OCI-LY3 (cell line): ENCODE measurements around the gene GCA.

ENCODE experiments used
- H2AFZ ChIP-seq: fragments of 200-600, 300-600 bp; shearing (Covaris generic); 2 replicates; pipeline ENCODE4 v1.6.0; 2014; ENCODE audit warnings: antibody characterized with exemption, low read depth, low read length
- H3K27ac ChIP-seq: fragments of 200-600, 300-600 bp; sonication (generic); 2 replicates; pipeline ENCODE4 v1.5.1; 2014; ENCODE audit warnings: mild to moderate bottlenecking, low read length, moderate library complexity, mixed read lengths
- H3K27me3 ChIP-seq: fragments of 200-600, 300-600 bp; sonication (generic); 2 replicates; pipeline ENCODE4 v1.6.1; 2014; ENCODE audit warnings: low read depth, low read length, mixed read lengths
- H3K36me3 ChIP-seq: fragments of 200-600, 300-600 bp; sonication (generic); replicated peaks from 2 replicates; pipeline ENCODE3; 2014; ENCODE audit warnings: low read depth, low read length, mixed read lengths
- H3K4me1 ChIP-seq: fragments of 300-600, 200-600 bp; sonication (generic); 2 replicates; pipeline ENCODE4 v1.6.1; 2014; ENCODE audit warnings: low read length, mixed read lengths
- H3K4me2 ChIP-seq: fragments of 200-600, 300-600 bp; sonication (generic); 2 replicates; pipeline ENCODE4 v1.6.1; 2014; ENCODE audit warnings: low read length, mixed read lengths
- H3K4me3 ChIP-seq: fragments of 300-600, 200-600 bp; sonication (generic); 2 replicates; pipeline ENCODE4 v1.5.1; 2014; ENCODE audit warnings: antibody characterized with exemption, mild to moderate bottlenecking, low read length, moderate library complexity
- H3K79me2 ChIP-seq: fragments of 300-600, 200-600 bp; shearing (Covaris generic); 2 replicates; pipeline ENCODE4 v1.6.1; 2014; ENCODE audit warnings: mild to moderate bottlenecking, low read length, mixed read lengths
- H3K9ac ChIP-seq: fragments of 300-600, 200-600 bp; shearing (Covaris generic); 2 replicates; pipeline ENCODE4 v1.6.0; 2014; ENCODE audit warnings: mild to moderate bottlenecking, low read length, moderate library complexity
- H3K9me3 ChIP-seq: fragments of 200-600, 300-600 bp; shearing (Covaris generic); 2 replicates; pipeline ENCODE4 v1.6.1; 2014; ENCODE audit warnings: low read length, mixed read lengths; ENCODE audit not compliant: insufficient read depth
- H4K20me1 ChIP-seq: fragments of 200-600, 300-600 bp; sonication (generic); 2 replicates; pipeline ENCODE4 v1.6.1; 2016; ENCODE audit warnings: low read length, mixed read lengths; ENCODE audit not compliant: insufficient read depth
- EZH2phosphoT487 ChIP-seq: fragments of 200-600 bp; shearing (Covaris generic); IDR thresholded peaks from 2 replicates; pipeline ENCODE4 v1.6.1; 2018; ENCODE audit warnings: antibody characterized with exemption, mixed run types, low read depth
- TF ChIP-seq, protein P1 (sequence below): fragments of 200-600, 300-600 bp; sonication (generic); IDR thresholded peaks from 2 replicates; pipeline ENCODE4 v1.5.1; 2014; ENCODE audit warnings: antibody characterized with exemption, low read length, low read depth

GCA gene

DNA sequence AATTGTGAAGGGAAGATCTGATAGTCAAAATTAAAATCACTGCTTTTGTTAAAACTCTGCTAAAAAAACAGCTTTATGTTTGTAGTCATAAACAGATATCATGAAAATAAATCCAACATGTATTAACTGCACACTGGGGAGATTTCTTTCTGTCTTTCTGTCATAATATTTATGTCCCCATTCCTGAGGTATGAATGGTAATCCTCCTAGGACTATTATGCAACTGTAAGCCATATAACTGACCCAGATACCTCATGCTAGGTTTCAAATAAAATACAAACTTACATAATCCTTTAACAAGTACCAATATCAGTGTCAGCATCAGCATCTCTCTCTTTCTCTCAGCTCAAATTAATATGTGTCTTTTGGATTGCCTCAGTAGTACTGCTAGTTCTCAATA, 43.7 kb upstream of the GCA start:
- Histone ChIP-seq H4K20me1 (0 out of 2 replicates have a peak, but pooled peaks cover 4% of the 10 kb centered on the region), H3K36me3 (peaks cover 27% of the 10 kb centered on the region), H3K9ac (no peak overlapping the region), H3K79me2 (no peaks in the 10 kb centered on the region), H3K4me2 (no peak overlapping the region), H3K4me3 (no peak overlapping the region), H3K27ac (no peak overlapping the region), H3K9me3 (no peaks in the 10 kb centered on the region), H3K27me3 (no peaks in the 10 kb centered on the region), H3K4me1 (peaks cover 3% of the 10 kb centered on the region; the same call in 1 of the 2 replicates), H2AFZ (no peak overlapping the region)
- no peak for TF ChIP-seq EZH2phosphoT487
- TF ChIP-seq, protein P1, sequence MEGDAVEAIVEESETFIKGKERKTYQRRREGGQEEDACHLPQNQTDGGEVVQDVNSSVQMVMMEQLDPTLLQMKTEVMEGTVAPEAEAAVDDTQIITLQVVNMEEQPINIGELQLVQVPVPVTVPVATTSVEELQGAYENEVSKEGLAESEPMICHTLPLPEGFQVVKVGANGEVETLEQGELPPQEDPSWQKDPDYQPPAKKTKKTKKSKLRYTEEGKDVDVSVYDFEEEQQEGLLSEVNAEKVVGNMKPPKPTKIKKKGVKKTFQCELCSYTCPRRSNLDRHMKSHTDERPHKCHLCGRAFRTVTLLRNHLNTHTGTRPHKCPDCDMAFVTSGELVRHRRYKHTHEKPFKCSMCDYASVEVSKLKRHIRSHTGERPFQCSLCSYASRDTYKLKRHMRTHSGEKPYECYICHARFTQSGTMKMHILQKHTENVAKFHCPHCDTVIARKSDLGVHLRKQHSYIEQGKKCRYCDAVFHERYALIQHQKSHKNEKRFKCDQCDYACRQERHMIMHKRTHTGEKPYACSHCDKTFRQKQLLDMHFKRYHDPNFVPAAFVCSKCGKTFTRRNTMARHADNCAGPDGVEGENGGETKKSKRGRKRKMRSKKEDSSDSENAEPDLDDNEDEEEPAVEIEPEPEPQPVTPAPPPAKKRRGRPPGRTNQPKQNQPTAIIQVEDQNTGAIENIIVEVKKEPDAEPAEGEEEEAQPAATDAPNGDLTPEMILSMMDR: no peak

DNA sequence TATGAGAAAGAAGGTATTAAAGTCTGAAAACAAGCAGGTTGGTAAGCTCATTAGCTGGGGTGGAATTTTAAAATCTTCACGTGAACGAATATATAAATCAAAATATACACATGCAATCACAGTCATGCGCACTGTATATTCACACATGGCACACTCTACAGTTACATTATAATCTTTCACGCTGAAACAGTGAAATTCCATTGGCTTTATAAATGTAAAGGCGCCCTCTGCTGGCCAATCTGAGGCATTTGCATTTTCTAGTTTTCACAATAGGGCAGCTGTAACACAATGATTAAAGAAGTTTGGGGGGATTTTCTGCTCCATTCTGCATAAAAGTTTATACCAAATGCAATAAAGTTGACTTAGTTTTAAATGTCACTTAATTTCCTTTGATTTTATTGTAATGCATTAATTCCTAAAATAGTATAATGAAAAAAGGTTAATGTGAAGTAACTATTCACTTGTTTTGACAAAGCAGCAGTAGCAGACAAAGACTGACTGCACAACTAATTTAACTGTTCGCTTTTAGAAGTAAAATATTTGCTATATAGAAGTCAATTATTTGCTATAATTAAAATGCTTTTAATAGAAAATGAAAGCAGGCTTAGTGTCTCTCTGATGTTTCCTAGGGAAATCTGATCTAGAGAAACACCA, 42.7 kb upstream of the GCA start:
- no peaks in the 10 kb centered on the region for H3K27me3 ChIP-seq
- H4K20me1 ChIP-seq: 0 out of 2 replicates have a peak, but pooled peaks cover 4% of the 10 kb centered on the region
- peaks cover 25% of the 10 kb centered on the region for H3K36me3 ChIP-seq
- no peak for TF ChIP-seq EZH2phosphoT487
- TF ChIP-seq, protein P1: peak; percentile 88
- peaks cover 3% of the 10 kb centered on the region; the same call in 1 of the 2 replicates for H3K4me1 ChIP-seq
- peak overlapping the region; percentile 12 for H3K4me2 ChIP-seq
- no peak overlapping the region for H2AFZ ChIP-seq
- no peak overlapping the region for H3K4me3 ChIP-seq
- H3K79me2 ChIP-seq: no peaks in the 10 kb centered on the region
- no peak overlapping the region for H3K27ac ChIP-seq
- H3K9me3 ChIP-seq: no peaks in the 10 kb centered on the region
- H3K9ac ChIP-seq: no peak overlapping the region

DNA sequence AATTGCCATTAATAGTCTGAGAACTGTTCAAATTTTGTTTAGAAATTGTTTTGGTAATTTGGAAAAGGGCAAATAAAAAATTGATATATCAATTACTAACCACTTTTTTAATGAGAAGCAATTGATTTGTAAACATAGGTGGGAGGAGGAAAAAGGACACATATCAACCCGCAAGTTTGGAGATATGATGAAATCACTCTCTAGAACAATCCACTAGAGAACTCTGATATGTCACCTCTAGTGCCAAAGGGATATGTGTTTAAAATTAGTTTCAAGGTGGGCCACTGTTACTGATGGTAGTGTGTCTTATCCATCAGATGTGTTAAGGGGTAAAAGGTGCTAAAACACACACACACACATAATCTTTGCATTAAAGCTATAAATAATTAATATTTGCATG, 42.1 kb upstream of the GCA start:
- Histone ChIP-seq H3K9ac (no peak overlapping the region), H3K79me2 (no peaks in the 10 kb centered on the region), H3K4me1 (peaks cover 3% of the 10 kb centered on the region; the same call in 1 of the 2 replicates), H3K9me3 (no peaks in the 10 kb centered on the region), H3K4me2 (no peak overlapping the region), H4K20me1 (0 out of 2 replicates have a peak, but pooled peaks cover 4% of the 10 kb centered on the region), H3K4me3 (no peak overlapping the region), H2AFZ (no peak overlapping the region), H3K27me3 (no peaks in the 10 kb centered on the region), H3K36me3 (peaks cover 26% of the 10 kb centered on the region), H3K27ac (no peak overlapping the region)
- TF ChIP-seq EZH2phosphoT487: no peak
- TF ChIP-seq, protein P1: no peak

DNA sequence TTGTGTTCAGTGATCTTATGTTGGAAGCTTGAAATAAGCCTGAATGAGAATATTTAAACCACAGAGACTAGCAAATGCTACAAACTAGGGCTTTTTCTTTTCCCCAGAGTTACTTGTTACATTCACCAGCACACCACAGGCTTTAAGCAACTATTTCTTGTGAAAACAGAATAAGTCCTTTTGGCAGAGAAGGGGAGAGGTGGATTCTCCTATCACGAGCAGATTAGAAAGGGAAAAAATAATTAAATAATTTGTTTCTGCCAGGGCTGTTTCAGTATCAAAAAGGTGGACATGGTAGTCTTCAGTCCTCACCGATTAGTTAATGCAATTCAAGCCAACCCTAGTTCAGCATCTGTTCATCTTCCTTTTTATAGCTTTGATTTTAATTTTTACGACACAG, 38.0 kb upstream of the GCA start:
- no peak overlapping the region for H3K9ac ChIP-seq
- H3K27ac ChIP-seq: no peak overlapping the region
- no peaks in the 10 kb centered on the region for H3K9me3 ChIP-seq

More for the DNA sequence above, 38.0 kb upstream of the GCA start:
- Histone ChIP-seq H3K36me3 (peaks cover 33% of the 10 kb centered on the region), H3K4me1 (peaks cover 2% of the 10 kb centered on the region; the same call in 1 of the 2 replicates), H3K79me2 (peaks cover 15% of the 10 kb centered on the region), H3K27me3 (no peaks in the 10 kb centered on the region), H3K4me2 (no peak overlapping the region), H4K20me1 (0 out of 2 replicates have a peak, but pooled peaks cover under 1% of the 10 kb centered on the region), H3K4me3 (no peak overlapping the region), H2AFZ (no peak overlapping the region)
- no peak for TF ChIP-seq EZH2phosphoT487
- TF ChIP-seq, protein P1: no peak
